H1 (cell line): ENCODE measurements around the gene SLC38A10. TPM values are rescaled to one million over a fixed set of nuclear protein-coding genes. Genes with fewer than 3 reads are reported as not detected.

Experiments
- CTCF ChIA-PET: fragments of 300-600 bp; sonication (Branson Sonifier 250); formaldehyde crosslinking; loops from one replicate; lab custom pipeline; 2021; ENCODE audit not compliant: partially characterized antibody; lab: Charles Lee
- POLR2A ChIA-PET: fragments of 300-600 bp; sonication (Branson Sonifier 250); formaldehyde crosslinking; loops from one replicate; lab custom pipeline; 2021; ENCODE audit warnings: inconsistent platforms; ENCODE audit not compliant: partially characterized antibody; lab: Charles Lee
- DNase-seq, 2 experiments: peaks; one replicate each; pipeline versions ENCODE4 v3.0.0 to v3.0.0-alpha.2; 2010 to 2022; ENCODE audit warnings: low spot score in 2 of 2, low read depth in 1 of 2, mixed read lengths in 1 of 2
- FAIRE-seq: peaks from 2 replicates; lab custom pipeline; 2011; peaks lifted over from hg19 to GRCh38; lab: Jason Lieb, UNC
- H2AFZ ChIP-seq: 2 replicates; pipeline ENCODE4 v1.8.1; 2012; ENCODE audit warnings: low read length, inconsistent platforms
- H2AK5ac ChIP-seq: 2 replicates; pipeline ENCODE4 v1.6.1; 2013; ENCODE audit warnings: low read depth, low read length
- H2BK120ac ChIP-seq: replicated peaks from 2 replicates; pipeline ENCODE3; 2013; ENCODE audit warnings: low read depth, low read length, inconsistent platforms
- H2BK12ac ChIP-seq: 2 replicates; pipeline ENCODE4 v1.6.1; 2013; ENCODE audit warnings: low read depth, low read length
- H2BK15ac ChIP-seq: 2 replicates; pipeline ENCODE4 v1.6.1; 2013; ENCODE audit warnings: low read length
- H2BK20ac ChIP-seq: 2 replicates; pipeline ENCODE4 v1.6.1; 2013; ENCODE audit warnings: low read length
- H2BK5ac ChIP-seq: 2 replicates; pipeline ENCODE4 v1.6.1; 2013; ENCODE audit warnings: low read depth, low read length
- H3K14ac ChIP-seq: 2 replicates; pipeline ENCODE4 v1.6.1; 2013; ENCODE audit warnings: inconsistent platforms; ENCODE audit not compliant: insufficient read length
- H3K18ac ChIP-seq: 2 replicates; pipeline ENCODE4 v1.6.1; 2013; ENCODE audit warnings: low read length; ENCODE audit errors: extremely low read depth
- H3K23ac ChIP-seq: 2 replicates; pipeline ENCODE4 v1.6.1; 2013; ENCODE audit warnings: inconsistent platforms; ENCODE audit not compliant: insufficient read length
- H3K23me2 ChIP-seq: 2 replicates; pipeline ENCODE4 v1.6.1; 2013; ENCODE audit warnings: low read depth, low read length
- H3K27ac ChIP-seq: 2 replicates; pipeline ENCODE4 v1.6.1; 2011; ENCODE audit warnings: low read depth, low read length, inconsistent platforms
- H3K27me3 ChIP-seq, 4 experiments: replicated peaks in 1 of 4; 1 replicate in 1 of 4; 2 replicates in 3 of 4; pipeline versions ENCODE4 v1.6.1 to v1.8.1; 2011 to 2013; ENCODE audit warnings: low read length in 3 of 4, mild to moderate bottlenecking in 3 of 4, inconsistent platforms in 2 of 4, mixed read lengths in 2 of 4, moderate library complexity in 1 of 4; ENCODE audit not compliant: control insufficient read depth in 3 of 4, insufficient read depth in 3 of 4; ENCODE audit errors: extremely low read depth in 1 of 4
- H3K36me3 ChIP-seq, 4 experiments: 2 replicates each; pipeline versions ENCODE4 v1.6.1 to v1.8.1; 2011 to 2013; ENCODE audit warnings: mild to moderate bottlenecking in 4 of 4, low read length in 3 of 4, moderate library complexity in 2 of 4, control low read depth in 1 of 4, inconsistent platforms in 1 of 4; ENCODE audit not compliant: insufficient read depth in 4 of 4, control insufficient read depth in 2 of 4
- H3K4ac ChIP-seq: replicated peaks from 2 replicates; pipeline ENCODE3; 2013; ENCODE audit warnings: low read length, low read depth, mixed read lengths, inconsistent platforms; ENCODE audit not compliant: insufficient read length
- H3K4me1 ChIP-seq, 4 experiments: replicated peaks in 1 of 4; 1 replicate in 1 of 4; 2 replicates in 3 of 4; pipeline versions ENCODE4 v1.6.1 to v1.8.1; 2011 to 2013; ENCODE audit warnings: low read length in 3 of 4, inconsistent platforms in 2 of 4, mixed read lengths in 1 of 4; ENCODE audit not compliant: insufficient read depth in 4 of 4, control insufficient read depth in 3 of 4
- H3K4me2 ChIP-seq, 2 experiments: 2 replicates each; pipeline versions ENCODE4 v1.6.1 to v1.8.1; 2011 to 2013; ENCODE audit warnings: low read depth in 2 of 2, low read length in 2 of 2, control low read depth in 1 of 2, inconsistent platforms in 1 of 2, mild to moderate bottlenecking in 1 of 2; ENCODE audit not compliant: insufficient read depth in 1 of 2
- H3K4me3 ChIP-seq, 4 experiments: fragments of 200-600, 300-600 bp in 1 of 4; sonication (generic), shearing (Covaris generic), sonication (Bioruptor Twin) in 1 of 4; 2 replicates each; pipeline versions ENCODE4 v1.5.1 to v1.8.1; 2011 to 2016; ENCODE audit warnings: low read length in 4 of 4, low read depth in 3 of 4, control low read depth in 2 of 4, inconsistent platforms in 2 of 4, mild to moderate bottlenecking in 2 of 4, mixed read lengths in 1 of 4, moderate library complexity in 1 of 4; ENCODE audit not compliant: insufficient read depth in 2 of 4; ENCODE audit errors: extremely low read depth in 1 of 4
- H3K56ac ChIP-seq: replicated peaks from 2 replicates; pipeline ENCODE3; 2013; ENCODE audit warnings: low read depth, mild to moderate bottlenecking, mixed read lengths, low read length, inconsistent platforms; ENCODE audit not compliant: insufficient read length
- H3K79me1 ChIP-seq: 2 replicates; pipeline ENCODE4 v1.6.1; 2013; ENCODE audit warnings: low read depth, low read length, control low read depth
- H3K79me2 ChIP-seq, 2 experiments: 2 replicates each; pipeline versions ENCODE4 v1.6.1 to v1.8.1; 2012 to 2013; ENCODE audit warnings: low read length in 2 of 2, mild to moderate bottlenecking in 2 of 2, inconsistent platforms in 1 of 2; ENCODE audit not compliant: insufficient read depth in 2 of 2, control insufficient read depth in 1 of 2
- H3K9ac ChIP-seq, 4 experiments: replicated peaks in 1 of 4; 1 replicate in 1 of 4; 2 replicates in 3 of 4; pipeline versions ENCODE4 v1.6.1 to v1.8.1; 2011 to 2013; ENCODE audit warnings: low read depth in 3 of 4, low read length in 3 of 4, control low read depth in 2 of 4, mild to moderate bottlenecking in 2 of 4, moderate library complexity in 2 of 4, inconsistent platforms in 1 of 4; ENCODE audit errors: extremely low read depth in 1 of 4
- H3K9me3 ChIP-seq, 2 experiments: 2 replicates each; pipeline versions ENCODE4 v1.6.1 to v1.8.1; 2012 to 2013; ENCODE audit warnings: mild to moderate bottlenecking in 2 of 2, moderate library complexity in 2 of 2, control low read depth in 1 of 2, inconsistent platforms in 1 of 2, low read depth in 1 of 2, low read length in 1 of 2, mixed read lengths in 1 of 2; ENCODE audit not compliant: insufficient read depth in 2 of 2
- H4K20me1 ChIP-seq, 2 experiments: replicated peaks in 1 of 2; 2 replicates each; pipeline versions ENCODE3 to v1.8.1; 2011 to 2013; ENCODE audit warnings: inconsistent platforms in 2 of 2, low read length in 2 of 2, mild to moderate bottlenecking in 1 of 2; ENCODE audit not compliant: insufficient read depth in 2 of 2, control insufficient read depth in 1 of 2
- H4K5ac ChIP-seq: 2 replicates; pipeline ENCODE4 v1.6.1; 2013; ENCODE audit warnings: low read length, low read depth, mixed read lengths, inconsistent platforms; ENCODE audit not compliant: insufficient read length
- H4K8ac ChIP-seq: 2 replicates; pipeline ENCODE4 v1.8.0; 2013; ENCODE audit warnings: mild to moderate bottlenecking, moderate library complexity, low read length, inconsistent platforms; ENCODE audit not compliant: insufficient read depth; ENCODE audit errors: extremely low read depth
- H4K91ac ChIP-seq: replicated peaks from 2 replicates; pipeline ENCODE3; 2013; ENCODE audit warnings: low read length, mixed read lengths, inconsistent platforms; ENCODE audit not compliant: insufficient read length
- CTCF ChIP-seq, 3 experiments: IDR thresholded peaks; 1 replicate in 2 of 3; 2 replicates in 1 of 3; pipeline versions ENCODE4 v1.5.1 to v1.6.1; 2011; ENCODE audit warnings: low read length in 3 of 3, mild to moderate bottlenecking in 3 of 3, inconsistent platforms in 2 of 3, low read depth in 1 of 3, moderate library complexity in 1 of 3; ENCODE audit not compliant: insufficient read depth in 1 of 3; ENCODE audit errors: control extremely low read depth in 1 of 3
- WGBS, 2 experiments: shearing (Covaris generic) in 1 of 2; methylation state at CpG; one replicate each; pipeline versions ENCODE4 v1.1.6 to v1.1.7; 2013 to 2015; ENCODE audit warnings: low lambda C conversion rate in 2 of 2, mixed read lengths in 2 of 2, inconsistent platforms in 1 of 2, low coverage in 1 of 2, missing lambda C conversion rate in 1 of 2; ENCODE audit not compliant: insufficient replicate concordance in 2 of 2, insufficient coverage in 1 of 2, insufficient read length in 1 of 2; ENCODE audit errors: extremely low coverage in 1 of 2, missing lambda C conversion rate in 1 of 2; 5-methylcytosine and 5-hydroxymethylcytosine counted together
- polyA plus RNA-seq, 7 experiments: library from polyadenylated mRNA; depleted of rRNA in 3 of 7; stranded (reverse) in 5 of 7; unstranded in 2 of 7; fragments of >200 nt in 5 of 7; fragments of 200-250 nt in 2 of 7; gene quantifications; 1 replicate in 5 of 7; 2 replicates in 1 of 7; 4 replicates in 1 of 7; pipeline versions ENCODE4 v1.2.1 to v1.2.3, GENCODE V29; 2011 to 2013; ENCODE audit warnings: missing spikeins in 2 of 7, mixed read lengths in 2 of 7
- total RNA-seq: library from RNA; stranded (reverse); fragmentation: NEBNext Ultra II Directional; extraction: Animal tissue kit (Norgen Biotek cat#: 25700); gene quantifications from 2 replicates; pipeline ENCODE4 v1.2.1, GENCODE V29; 2021

Gene SLC38A10
- total and polyA plus RNA-seq, 2 of the 8 experiments (the other 6 are each of a cell fraction or from before 2014, with no cell fraction given): 26.4 to 41.0 TPM

DNA sequence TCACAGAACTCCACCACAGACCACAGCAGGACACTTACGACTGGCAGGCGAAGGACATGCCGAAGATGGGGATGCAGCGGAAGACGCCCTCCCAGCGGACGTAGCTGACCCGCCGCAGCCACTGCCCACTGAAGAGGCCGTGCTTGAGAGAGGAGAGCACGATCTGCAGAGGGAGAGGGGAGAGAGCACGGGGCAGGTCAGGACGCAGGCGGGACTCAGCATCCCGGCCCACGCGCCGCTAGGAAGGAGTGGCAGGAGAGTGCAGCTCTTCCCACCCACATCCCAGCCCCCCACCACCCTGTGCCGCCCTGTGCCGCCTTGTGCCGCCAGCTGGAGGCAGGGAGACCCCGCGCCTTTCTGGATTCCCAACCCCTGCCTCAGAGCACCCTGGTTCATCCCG is 14.5 kb downstream of the SLC38A10 start:
- no peak overlapping the region for H2BK5ac ChIP-seq
- no peak overlapping the region for H2BK20ac ChIP-seq
- H4K5ac ChIP-seq: no peak overlapping the region
- H3K14ac ChIP-seq: no peak overlapping the region
- H3K23ac ChIP-seq: no peak overlapping the region
- H3K4ac ChIP-seq: no peak overlapping the region
- CTCF ChIA-PET: interaction anchor here (0.6 to 3.5 kb wide), 6 partner anchors 9 to 165 kb away, joined by 3 to 15 read pairs (median 4); no protein-coding TSS in a partner anchor
- no peak for TF ChIP-seq CTCF (IDR thresholded peaks at IDR 0.05; ENCODE audit: control extremely low read depth in 1 of 3, insufficient read depth in 1 of 3, low read depth in 1 of 3, low read length in 3 of 3)
- no peak overlapping the region for H3K18ac ChIP-seq
- no peak for DNase-seq
- no peaks in the 10 kb centered on the region for H3K27me3 ChIP-seq
- H3K56ac ChIP-seq: no peak overlapping the region
- peak overlapping the region; percentile 71; the same call in 1 of the 2 replicates for H4K8ac ChIP-seq
- H2AK5ac ChIP-seq: no peak overlapping the region
- H2BK15ac ChIP-seq: no peak overlapping the region
- POLR2A ChIA-PET: no interaction called here
- no peaks in the 10 kb centered on the region for H3K9me3 ChIP-seq
- peaks cover 0 to 11% (median 0%) of the 10 kb centered on the region in 4 experiments; a peak in 3 of 7 replicates for H3K4me1 ChIP-seq
- no peak overlapping the region for H2AFZ ChIP-seq
- H3K4me2 ChIP-seq: no peak overlapping the region
- H4K91ac ChIP-seq: no peak overlapping the region
- no peak overlapping the region for H2BK120ac ChIP-seq
- H3K23me2 ChIP-seq: no peaks in the 10 kb centered on the region
- 91% methylated on average over 20 of the region's 24 CpGs; no CpG with 5 or more reads in 1 of the 2 experiments for WGBS, 2 experiments
- no peaks in the 10 kb centered on the region for H3K79me2 ChIP-seq
- no peak overlapping the region for H3K9ac ChIP-seq
- peaks cover 4% of the 10 kb centered on the region for H3K79me1 ChIP-seq
- H2BK12ac ChIP-seq: no peak overlapping the region
- H3K4me3 ChIP-seq: no peak overlapping the region
- peaks cover 2 to 8% (median 5%) of the 10 kb centered on the region in 4 experiments; a peak in 4 of 8 replicates for H3K36me3 ChIP-seq
- no peak overlapping the region for H3K27ac ChIP-seq
- peaks cover 11 to 13% of the 10 kb centered on the region in 2 experiments for H4K20me1 ChIP-seq
- FAIRE-seq: no peak
